ENCODE data around the gene ARHGAP22.

Gene ARHGAP22

DNA sequence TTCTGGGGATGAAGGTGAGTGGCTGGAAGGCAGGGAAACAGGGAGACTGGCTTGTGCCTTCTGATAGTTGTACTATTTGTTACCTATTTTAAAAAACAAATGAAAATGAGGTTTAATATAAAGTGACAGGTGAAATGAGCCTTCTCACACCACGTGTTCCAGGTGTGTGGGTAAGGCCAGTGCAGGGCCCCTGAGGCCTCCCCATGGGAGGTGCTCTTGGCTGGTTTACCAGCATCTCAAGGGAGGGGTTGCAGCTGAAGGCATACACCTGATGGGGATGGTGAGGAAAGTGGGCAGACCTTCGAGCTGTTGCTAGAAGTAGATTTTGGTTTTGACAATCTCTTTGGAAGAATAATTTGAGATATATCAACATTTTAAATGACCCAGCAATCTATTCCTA is 103.6 kb downstream of the ARHGAP22 start:
- H3K27me3 ChIP-seq (ENCODE audit: insufficient read depth, poor library complexity, severe bottlenecking): no peaks in the 10 kb centered on the region
- no peak overlapping the region for H3K4me3 ChIP-seq (replicated peaks; ENCODE audit: insufficient read depth, low read length)
- TF ChIP-seq, protein P1, sequence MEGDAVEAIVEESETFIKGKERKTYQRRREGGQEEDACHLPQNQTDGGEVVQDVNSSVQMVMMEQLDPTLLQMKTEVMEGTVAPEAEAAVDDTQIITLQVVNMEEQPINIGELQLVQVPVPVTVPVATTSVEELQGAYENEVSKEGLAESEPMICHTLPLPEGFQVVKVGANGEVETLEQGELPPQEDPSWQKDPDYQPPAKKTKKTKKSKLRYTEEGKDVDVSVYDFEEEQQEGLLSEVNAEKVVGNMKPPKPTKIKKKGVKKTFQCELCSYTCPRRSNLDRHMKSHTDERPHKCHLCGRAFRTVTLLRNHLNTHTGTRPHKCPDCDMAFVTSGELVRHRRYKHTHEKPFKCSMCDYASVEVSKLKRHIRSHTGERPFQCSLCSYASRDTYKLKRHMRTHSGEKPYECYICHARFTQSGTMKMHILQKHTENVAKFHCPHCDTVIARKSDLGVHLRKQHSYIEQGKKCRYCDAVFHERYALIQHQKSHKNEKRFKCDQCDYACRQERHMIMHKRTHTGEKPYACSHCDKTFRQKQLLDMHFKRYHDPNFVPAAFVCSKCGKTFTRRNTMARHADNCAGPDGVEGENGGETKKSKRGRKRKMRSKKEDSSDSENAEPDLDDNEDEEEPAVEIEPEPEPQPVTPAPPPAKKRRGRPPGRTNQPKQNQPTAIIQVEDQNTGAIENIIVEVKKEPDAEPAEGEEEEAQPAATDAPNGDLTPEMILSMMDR (IDR thresholded peaks at IDR 0.05; ENCODE audit: insufficient read depth, low read length): no peak
- TF ChIP-seq, protein P2, sequence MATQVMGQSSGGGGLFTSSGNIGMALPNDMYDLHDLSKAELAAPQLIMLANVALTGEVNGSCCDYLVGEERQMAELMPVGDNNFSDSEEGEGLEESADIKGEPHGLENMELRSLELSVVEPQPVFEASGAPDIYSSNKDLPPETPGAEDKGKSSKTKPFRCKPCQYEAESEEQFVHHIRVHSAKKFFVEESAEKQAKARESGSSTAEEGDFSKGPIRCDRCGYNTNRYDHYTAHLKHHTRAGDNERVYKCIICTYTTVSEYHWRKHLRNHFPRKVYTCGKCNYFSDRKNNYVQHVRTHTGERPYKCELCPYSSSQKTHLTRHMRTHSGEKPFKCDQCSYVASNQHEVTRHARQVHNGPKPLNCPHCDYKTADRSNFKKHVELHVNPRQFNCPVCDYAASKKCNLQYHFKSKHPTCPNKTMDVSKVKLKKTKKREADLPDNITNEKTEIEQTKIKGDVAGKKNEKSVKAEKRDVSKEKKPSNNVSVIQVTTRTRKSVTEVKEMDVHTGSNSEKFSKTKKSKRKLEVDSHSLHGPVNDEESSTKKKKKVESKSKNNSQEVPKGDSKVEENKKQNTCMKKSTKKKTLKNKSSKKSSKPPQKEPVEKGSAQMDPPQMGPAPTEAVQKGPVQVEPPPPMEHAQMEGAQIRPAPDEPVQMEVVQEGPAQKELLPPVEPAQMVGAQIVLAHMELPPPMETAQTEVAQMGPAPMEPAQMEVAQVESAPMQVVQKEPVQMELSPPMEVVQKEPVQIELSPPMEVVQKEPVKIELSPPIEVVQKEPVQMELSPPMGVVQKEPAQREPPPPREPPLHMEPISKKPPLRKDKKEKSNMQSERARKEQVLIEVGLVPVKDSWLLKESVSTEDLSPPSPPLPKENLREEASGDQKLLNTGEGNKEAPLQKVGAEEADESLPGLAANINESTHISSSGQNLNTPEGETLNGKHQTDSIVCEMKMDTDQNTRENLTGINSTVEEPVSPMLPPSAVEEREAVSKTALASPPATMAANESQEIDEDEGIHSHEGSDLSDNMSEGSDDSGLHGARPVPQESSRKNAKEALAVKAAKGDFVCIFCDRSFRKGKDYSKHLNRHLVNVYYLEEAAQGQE (IDR thresholded peaks at IDR 0.05; ENCODE audit: insufficient replicate concordance, low read depth): no peak
- TF ChIP-seq SPI1 (IDR thresholded peaks at IDR 0.05; ENCODE audit: borderline replicate concordance, low read depth) (no peak), POLR2AphosphoS5 (IDR thresholded peaks at IDR 0.05; ENCODE audit: low read depth) (no peak), GABPA (IDR thresholded peaks at IDR 0.05; ENCODE audit: low read depth) (no peak)
- no peak overlapping the region for H3K27ac ChIP-seq (replicated peaks)
- no peak for DNase-seq (ENCODE audit: low read depth in 1 of 2, low spot score in 1 of 2)

DNA sequence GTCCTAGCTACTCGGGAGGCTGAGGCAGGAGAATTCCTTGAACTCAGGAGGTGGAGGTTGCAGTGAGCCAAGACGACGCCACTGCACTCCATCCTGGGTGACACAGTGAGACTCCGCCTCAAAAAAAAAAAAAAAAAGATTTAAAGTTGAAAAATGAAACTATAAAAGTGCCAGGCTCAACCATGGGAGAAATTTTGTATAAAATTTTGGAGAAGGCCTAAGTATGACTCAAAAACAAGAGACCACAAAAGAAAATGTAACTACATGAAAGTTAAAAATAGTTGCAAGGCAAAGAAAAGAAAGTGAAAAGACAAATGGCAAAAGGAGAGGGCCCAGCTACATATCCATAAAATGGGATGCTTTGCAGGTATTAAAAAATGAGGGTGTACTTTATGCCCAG is 104.1 kb downstream of the ARHGAP22 start:
- H3K27ac ChIP-seq (replicated peaks): no peak overlapping the region
- no peak for DNase-seq (ENCODE audit: low read depth in 1 of 2, low spot score in 1 of 2)
- no peak overlapping the region for H3K4me3 ChIP-seq (replicated peaks; ENCODE audit: insufficient read depth, low read length)
- no peak for TF ChIP-seq GABPA (IDR thresholded peaks at IDR 0.05; ENCODE audit: low read depth)
- TF ChIP-seq, protein P1 (IDR thresholded peaks at IDR 0.05; ENCODE audit: insufficient read depth, low read length): no peak
- no peak for TF ChIP-seq SPI1 (IDR thresholded peaks at IDR 0.05; ENCODE audit: borderline replicate concordance, low read depth)
- no peak for TF ChIP-seq POLR2AphosphoS5 (IDR thresholded peaks at IDR 0.05; ENCODE audit: low read depth)
- TF ChIP-seq, protein P2 (IDR thresholded peaks at IDR 0.05; ENCODE audit: insufficient replicate concordance, low read depth): no peak
- H3K27me3 ChIP-seq (ENCODE audit: insufficient read depth, poor library complexity, severe bottlenecking): no peaks in the 10 kb centered on the region

DNA sequence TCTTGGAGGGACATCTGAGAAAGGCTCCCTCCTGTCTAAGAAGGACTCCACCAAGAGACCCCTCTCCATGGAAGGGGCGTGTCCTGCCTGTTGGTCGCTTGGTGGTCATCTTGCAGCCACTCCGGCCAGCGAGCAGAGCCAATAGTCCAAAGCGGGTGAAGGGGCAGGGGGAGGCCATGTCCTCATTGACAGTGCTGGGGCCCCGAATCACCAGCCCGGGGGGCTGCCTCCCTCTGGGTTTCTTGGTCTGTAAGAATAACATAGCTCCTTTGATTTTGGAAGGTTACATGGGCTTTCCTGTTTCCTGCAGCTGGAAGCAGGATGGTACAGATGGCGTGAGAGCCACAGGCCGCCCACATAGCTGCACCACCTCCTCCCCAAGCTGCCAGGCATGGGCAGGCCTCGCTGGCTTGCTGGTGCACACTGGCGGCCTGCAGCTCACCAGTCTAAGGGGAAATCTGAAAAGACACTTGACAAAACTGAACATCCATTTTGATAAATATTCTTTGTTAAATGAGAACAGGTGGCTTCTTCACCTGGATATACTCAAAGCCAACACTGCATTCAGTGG is 105.8 kb downstream of the ARHGAP22 start:
- DNase-seq (ENCODE audit: low read depth in 1 of 2, low spot score in 1 of 2): no peak
- TF ChIP-seq, protein P1 (IDR thresholded peaks at IDR 0.05; ENCODE audit: insufficient read depth, low read length): no peak
- TF ChIP-seq, protein P2 (IDR thresholded peaks at IDR 0.05; ENCODE audit: insufficient replicate concordance, low read depth): no peak
- TF ChIP-seq POLR2AphosphoS5 (IDR thresholded peaks at IDR 0.05; ENCODE audit: low read depth): no peak
- no peak for TF ChIP-seq GABPA (IDR thresholded peaks at IDR 0.05; ENCODE audit: low read depth)
- TF ChIP-seq SPI1 (IDR thresholded peaks at IDR 0.05; ENCODE audit: borderline replicate concordance, low read depth): no peak
- Histone ChIP-seq H3K27me3 (ENCODE audit: insufficient read depth, poor library complexity, severe bottlenecking) (no peaks in the 10 kb centered on the region), H3K4me3 (replicated peaks; ENCODE audit: insufficient read depth, low read length) (no peak overlapping the region), H3K27ac (replicated peaks) (no peak overlapping the region)
